Activated naive CD4-positive, alpha-beta T cell treated with anti-CD3 and anti-CD28 coated beads for 36 hours (primary cell): ENCODE results near the gene SYNPO2. TPM values are rescaled to one million over a fixed set of nuclear protein-coding genes. Genes with fewer than 3 reads are reported as not detected.

Experiments used
- CTCF ChIA-PET: fragments of 350-600 bp; sonication (Branson Sonifier 250); formaldehyde crosslinking; loops from one replicate; lab custom pipeline; 2021; ENCODE audit warnings: antibody characterized with exemption; lab: Charles Lee
- DNase-seq: peaks from one replicate; pipeline ENCODE4 v3.0.0-alpha.2; 2020
- H3K27ac Mint-ChIP-seq: one replicate; pipeline ENCODE4 v1.8.0; 2021; ENCODE audit warnings: mild to moderate bottlenecking, mixed read lengths
- H3K27me3 Mint-ChIP-seq: one replicate; pipeline ENCODE4 v1.8.0; 2021; ENCODE audit warnings: low read depth, mixed read lengths
- H3K36me3 Mint-ChIP-seq: one replicate; pipeline ENCODE4 v1.8.0; 2021; ENCODE audit warnings: low read depth, mixed read lengths
- H3K4me1 Mint-ChIP-seq: one replicate; pipeline ENCODE4 v1.8.0; 2021; ENCODE audit warnings: low read depth, mixed read lengths
- H3K4me3 Mint-ChIP-seq: one replicate; pipeline ENCODE4 v1.8.0; 2021; ENCODE audit warnings: mild to moderate bottlenecking, moderate library complexity, mixed read lengths
- H3K9me3 Mint-ChIP-seq: one replicate; pipeline ENCODE4 v1.8.0; 2021; ENCODE audit warnings: mixed read lengths
- intact Hi-C: fragments of 100-400 bp; cut with micrococcal nuclease; formaldehyde crosslinking; loops from one replicate; pipeline ENCODE4 v1.15.1; 2023
- total RNA-seq, 2 experiments: library from RNA; stranded (reverse); gene quantifications; one replicate each; pipeline ENCODE4 v1.2.3, GENCODE V29; 2021

SYNPO2 gene
- total RNA-seq, 2 experiments from 2014 or later, result 0.14 TPM; not detected in 1

DNA sequence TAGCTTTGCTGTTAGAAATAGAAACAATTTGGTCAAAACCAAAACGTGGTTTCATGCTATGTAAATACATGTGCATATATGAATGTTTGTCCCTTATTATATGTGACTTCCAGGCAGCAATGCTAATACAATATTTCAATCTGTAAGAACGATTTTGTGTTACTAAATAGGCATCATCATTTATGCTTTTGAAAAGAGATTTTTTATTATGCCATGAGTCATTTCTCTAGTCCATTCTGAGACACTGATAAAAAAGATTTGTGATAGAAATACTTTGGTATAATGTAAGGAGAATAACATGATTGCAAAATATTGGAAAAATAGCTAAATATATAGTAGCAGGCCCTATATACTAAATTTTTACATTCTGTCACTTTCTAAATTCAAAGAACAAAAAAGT is 28.9 kb downstream of the SYNPO2 start:
- intact Hi-C loops, result no loop called here
- H3K9me3 Mint-ChIP-seq, result no peaks in the 10 kb centered on the region
- H3K27ac Mint-ChIP-seq, result no peak overlapping the region
- CTCF ChIA-PET, result no interaction called here
- H3K36me3 Mint-ChIP-seq, result no peaks in the 10 kb centered on the region
- peaks cover 12% of the 10 kb centered on the region for H3K27me3 Mint-ChIP-seq
- H3K4me3 Mint-ChIP-seq, result no peak overlapping the region
- no peak for DNase-seq
- H3K4me1 Mint-ChIP-seq, result no peaks in the 10 kb centered on the region

DNA sequence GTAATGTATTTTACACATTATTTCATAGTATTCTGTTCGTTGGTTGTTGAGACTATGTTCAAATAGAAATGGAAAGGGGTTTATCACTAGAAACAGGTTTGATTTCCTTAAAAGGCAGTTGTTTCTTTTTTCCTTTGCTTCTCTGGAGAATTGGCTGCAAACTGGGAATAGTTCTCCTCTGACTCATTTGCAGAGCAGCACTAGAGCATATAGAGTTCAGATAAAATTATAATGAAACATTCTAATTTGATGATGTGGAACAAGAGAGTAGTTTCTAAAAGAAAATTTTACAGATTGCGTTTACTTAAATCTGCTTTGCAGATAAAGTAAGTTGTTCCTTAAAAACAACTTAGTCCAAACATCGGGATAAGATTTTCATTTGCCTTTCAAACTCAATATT is 29.7 kb downstream of the SYNPO2 start:
- no peak overlapping the region for H3K27ac Mint-ChIP-seq
- H3K27me3 Mint-ChIP-seq, result peaks cover 9% of the 10 kb centered on the region

DNA sequence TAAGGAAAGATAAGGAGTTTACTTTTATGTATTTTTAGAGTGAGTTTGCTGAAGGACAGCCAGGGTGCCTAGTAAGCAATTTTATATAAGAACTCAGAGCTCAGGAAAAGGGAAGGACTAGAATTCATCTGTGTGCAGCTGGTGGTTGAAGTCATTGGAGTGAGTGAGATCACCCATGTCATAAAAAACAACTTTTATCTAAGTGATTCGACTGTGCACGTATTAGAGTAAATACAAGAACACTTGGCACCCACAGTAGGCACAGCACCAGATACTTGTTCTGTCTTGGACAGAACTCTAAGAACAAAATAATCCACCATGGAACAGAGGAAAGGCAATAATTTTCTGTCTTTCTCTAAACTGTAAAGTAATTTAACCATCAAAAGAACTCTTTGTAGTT is 31.6 kb downstream of the SYNPO2 start:
- no peaks in the 10 kb centered on the region for H3K4me1 Mint-ChIP-seq
- no peaks in the 10 kb centered on the region for H3K36me3 Mint-ChIP-seq
- DNase-seq, result no peak
- H3K27me3 Mint-ChIP-seq, result peaks cover 6% of the 10 kb centered on the region
- intact Hi-C loops, result no loop called here
- H3K9me3 Mint-ChIP-seq, result no peaks in the 10 kb centered on the region
- CTCF ChIA-PET, result no interaction called here
- H3K4me3 Mint-ChIP-seq, result no peak overlapping the region
- no peak overlapping the region for H3K27ac Mint-ChIP-seq

More for the DNA sequence above, 29.7 kb downstream of the SYNPO2 start:
- no peak for DNase-seq
- Mint-ChIP-seq H3K9me3 (no peaks in the 10 kb centered on the region), H3K36me3 (no peaks in the 10 kb centered on the region), H3K4me1 (no peaks in the 10 kb centered on the region), H3K4me3 (no peak overlapping the region)
- CTCF ChIA-PET, result no interaction called here
- intact Hi-C loops, result no loop called here

DNA sequence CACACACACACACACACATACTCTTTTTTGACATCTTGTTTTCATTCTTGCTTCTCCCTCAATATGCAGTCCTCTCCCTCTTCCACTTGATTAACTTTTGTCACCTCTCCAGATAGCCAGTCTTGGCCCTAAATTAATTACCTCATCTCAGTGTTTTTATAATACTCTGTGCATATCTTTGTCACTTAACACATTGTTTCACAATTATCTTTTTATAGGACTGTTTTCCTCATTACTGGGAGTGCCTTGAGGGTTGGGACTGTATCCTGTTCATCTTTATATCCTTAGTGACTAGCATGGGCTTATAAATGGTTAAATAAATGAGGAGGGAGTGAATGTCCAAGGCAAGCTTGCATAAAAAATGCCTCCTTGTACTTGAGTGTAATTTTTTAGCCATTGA is 33.1 kb downstream of the SYNPO2 start:
- intact Hi-C loops, result no loop called here
- DNase-seq, result no peak
- H3K4me1 Mint-ChIP-seq, result no peaks in the 10 kb centered on the region
- H3K4me3 Mint-ChIP-seq, result no peak overlapping the region
- no peaks in the 10 kb centered on the region for H3K36me3 Mint-ChIP-seq
- H3K9me3 Mint-ChIP-seq, result no peaks in the 10 kb centered on the region
- H3K27me3 Mint-ChIP-seq, result peaks cover 6% of the 10 kb centered on the region
- H3K27ac Mint-ChIP-seq, result no peak overlapping the region
- CTCF ChIA-PET, result no interaction called here

DNA sequence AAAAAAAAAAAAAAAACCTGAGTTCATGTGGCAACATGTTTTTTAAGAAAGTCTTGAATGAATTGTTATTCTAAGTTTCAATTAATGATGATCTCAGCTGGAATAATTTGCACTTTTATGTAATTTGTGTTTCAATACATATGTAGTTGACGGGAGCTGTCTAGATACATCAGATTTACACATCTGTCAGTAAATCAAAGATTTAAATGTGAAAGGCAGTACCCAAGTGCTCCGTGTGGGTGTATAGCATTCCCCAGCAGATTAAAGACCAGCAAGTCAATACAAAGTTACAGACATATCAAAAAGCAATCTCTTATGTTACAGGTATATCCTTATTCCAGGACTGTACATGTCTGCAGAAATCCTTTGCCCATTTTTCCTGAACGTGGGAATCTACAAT is 35.2 kb downstream of the SYNPO2 start:
- no peak overlapping the region for H3K4me3 Mint-ChIP-seq
- no peaks in the 10 kb centered on the region for H3K36me3 Mint-ChIP-seq
- H3K27ac Mint-ChIP-seq, result no peak overlapping the region
- H3K4me1 Mint-ChIP-seq, result no peaks in the 10 kb centered on the region
- H3K9me3 Mint-ChIP-seq, result no peaks in the 10 kb centered on the region
- peaks cover 7% of the 10 kb centered on the region for H3K27me3 Mint-ChIP-seq
- CTCF ChIA-PET, result interaction anchor here (0.6 kb wide), 1 partner anchor 182 kb away, joined by 6 read pairs; no protein-coding TSS in a partner anchor
- intact Hi-C loops, result no loop called here
- DNase-seq, result no peak

DNA sequence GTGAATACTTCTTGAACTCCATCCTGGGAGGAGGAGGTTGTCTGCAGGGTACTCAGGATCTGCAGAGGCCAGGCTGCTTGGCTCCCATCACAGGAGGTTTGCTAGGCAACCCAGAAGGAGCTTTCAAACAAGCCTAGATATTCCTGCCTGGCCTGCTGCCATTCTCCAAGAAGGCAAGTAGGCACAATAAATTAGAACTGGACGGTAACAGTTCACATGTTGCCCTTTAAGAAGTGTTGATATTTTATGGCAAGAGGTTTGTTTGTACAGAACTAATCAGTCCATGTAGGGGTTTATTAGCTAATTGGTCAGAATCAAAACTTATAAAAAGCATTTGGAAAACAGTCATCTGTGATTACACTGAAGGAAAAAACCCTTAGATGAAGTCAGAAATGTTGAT is 39.3 kb downstream of the SYNPO2 start:
- Mint-ChIP-seq H3K4me1 (no peaks in the 10 kb centered on the region), H3K4me3 (no peak overlapping the region), H3K9me3 (no peaks in the 10 kb centered on the region), H3K36me3 (no peaks in the 10 kb centered on the region), H3K27me3 (peaks cover 2% of the 10 kb centered on the region), H3K27ac (no peak overlapping the region)
- DNase-seq, result no peak
- CTCF ChIA-PET, result interaction anchor here (0.7 kb wide), 1 partner anchor 36 kb away, joined by 3 read pairs; no protein-coding TSS in a partner anchor
- intact Hi-C loops, result no loop called here

DNA sequence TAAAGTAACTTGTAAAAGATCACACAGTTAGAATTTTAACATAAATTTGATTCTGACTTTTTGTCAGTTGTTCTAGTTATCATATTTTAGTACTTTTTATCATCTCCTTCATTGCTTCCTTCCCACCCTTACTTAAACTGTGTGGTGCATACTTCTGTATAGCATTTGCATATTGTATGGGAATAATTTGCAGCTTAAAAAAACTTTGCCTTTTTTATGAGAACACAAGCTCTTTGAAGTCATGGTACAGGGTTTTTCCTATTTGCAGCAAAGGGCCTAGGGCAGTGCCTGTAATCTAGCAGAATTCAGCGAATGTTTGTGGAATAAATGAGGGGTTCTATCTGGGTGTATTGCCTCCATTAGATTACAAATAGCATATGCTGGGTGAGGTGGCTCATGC is 41.6 kb downstream of the SYNPO2 start:
- intact Hi-C loops, result no loop called here
- no peak overlapping the region for H3K27ac Mint-ChIP-seq
- peaks cover 2% of the 10 kb centered on the region for H3K27me3 Mint-ChIP-seq
- CTCF ChIA-PET, result no interaction called here
- H3K4me1 Mint-ChIP-seq, result no peaks in the 10 kb centered on the region
- no peak overlapping the region for H3K4me3 Mint-ChIP-seq
- no peak for DNase-seq
- no peaks in the 10 kb centered on the region for H3K9me3 Mint-ChIP-seq
- H3K36me3 Mint-ChIP-seq, result no peaks in the 10 kb centered on the region

DNA sequence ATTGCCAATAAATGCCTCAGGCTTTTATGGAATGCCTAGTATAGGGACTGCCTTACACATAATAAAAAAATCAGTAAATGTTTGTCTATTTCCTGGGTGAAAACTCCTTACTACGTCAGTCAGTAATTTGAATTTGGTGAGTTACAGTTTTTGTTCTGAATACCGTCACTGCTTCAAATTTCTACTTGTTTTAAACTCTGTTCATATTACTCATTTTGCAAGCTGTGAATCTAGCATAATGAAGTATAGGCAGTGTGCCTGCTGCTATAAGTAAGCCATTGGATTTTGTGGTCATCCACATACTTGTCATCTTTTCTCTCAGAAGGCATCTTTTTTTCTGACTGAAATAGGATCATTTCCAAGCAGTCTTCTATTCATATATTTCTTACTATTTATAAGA is 43.1 kb downstream of the SYNPO2 start:
- no peaks in the 10 kb centered on the region for H3K36me3 Mint-ChIP-seq
- H3K27ac Mint-ChIP-seq, result no peak overlapping the region
- H3K4me1 Mint-ChIP-seq, result no peaks in the 10 kb centered on the region
- no peaks in the 10 kb centered on the region for H3K9me3 Mint-ChIP-seq
- CTCF ChIA-PET, result no interaction called here
- DNase-seq, result no peak
- no peak overlapping the region for H3K4me3 Mint-ChIP-seq
- intact Hi-C loops, result no loop called here
- H3K27me3 Mint-ChIP-seq, result peaks cover 2% of the 10 kb centered on the region

DNA sequence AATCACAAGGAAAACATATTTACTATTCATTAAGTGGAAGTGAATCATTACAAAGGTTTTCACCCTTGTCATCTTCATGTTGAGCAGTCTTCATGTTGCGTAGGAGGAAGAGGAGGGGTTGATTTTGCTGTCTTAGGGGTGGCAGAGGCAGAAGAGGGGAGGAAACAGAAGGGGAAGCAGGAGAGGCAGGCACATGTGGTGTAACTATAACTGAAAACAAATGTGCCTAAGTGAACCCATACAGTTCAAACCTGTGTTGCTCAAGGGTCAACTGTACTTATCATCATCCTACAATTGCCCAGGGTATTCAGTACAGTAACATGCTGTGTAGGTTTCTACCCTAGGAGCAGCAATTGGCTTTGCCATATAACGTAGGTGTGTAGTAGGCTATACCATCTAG is 47.2 kb downstream of the SYNPO2 start:
- Mint-ChIP-seq H3K9me3 (no peaks in the 10 kb centered on the region), H3K36me3 (no peaks in the 10 kb centered on the region), H3K4me3 (no peak overlapping the region), H3K27ac (no peak overlapping the region), H3K27me3 (peaks cover under 1% of the 10 kb centered on the region), H3K4me1 (no peaks in the 10 kb centered on the region)
- intact Hi-C loops, result no loop called here
- DNase-seq, result no peak
- CTCF ChIA-PET, result no interaction called here

DNA sequence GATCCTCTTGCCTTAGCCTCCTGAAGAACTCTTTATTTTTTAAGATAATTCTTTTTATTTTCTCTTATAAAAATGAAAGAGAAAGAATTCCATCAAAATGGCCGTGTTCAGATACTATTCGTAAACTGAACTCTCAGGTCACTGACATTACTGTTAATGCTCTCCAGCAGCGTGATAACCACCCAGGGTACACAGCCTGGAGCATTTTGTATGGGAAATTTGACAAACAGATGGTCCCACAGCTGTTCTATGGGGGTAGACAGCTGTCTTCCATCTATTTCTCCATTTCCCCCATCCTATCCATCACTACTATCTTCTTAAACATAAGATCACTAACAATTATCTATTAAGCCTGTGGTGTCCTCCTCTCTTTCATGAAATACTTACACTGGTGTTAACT is 47.8 kb downstream of the SYNPO2 start:
- Mint-ChIP-seq H3K27me3 (peaks cover 2% of the 10 kb centered on the region), H3K4me1 (no peaks in the 10 kb centered on the region), H3K27ac (no peak overlapping the region), H3K4me3 (no peak overlapping the region), H3K36me3 (no peaks in the 10 kb centered on the region), H3K9me3 (no peaks in the 10 kb centered on the region)
- intact Hi-C loops, result no loop called here
- CTCF ChIA-PET, result no interaction called here
- DNase-seq, result no peak

DNA sequence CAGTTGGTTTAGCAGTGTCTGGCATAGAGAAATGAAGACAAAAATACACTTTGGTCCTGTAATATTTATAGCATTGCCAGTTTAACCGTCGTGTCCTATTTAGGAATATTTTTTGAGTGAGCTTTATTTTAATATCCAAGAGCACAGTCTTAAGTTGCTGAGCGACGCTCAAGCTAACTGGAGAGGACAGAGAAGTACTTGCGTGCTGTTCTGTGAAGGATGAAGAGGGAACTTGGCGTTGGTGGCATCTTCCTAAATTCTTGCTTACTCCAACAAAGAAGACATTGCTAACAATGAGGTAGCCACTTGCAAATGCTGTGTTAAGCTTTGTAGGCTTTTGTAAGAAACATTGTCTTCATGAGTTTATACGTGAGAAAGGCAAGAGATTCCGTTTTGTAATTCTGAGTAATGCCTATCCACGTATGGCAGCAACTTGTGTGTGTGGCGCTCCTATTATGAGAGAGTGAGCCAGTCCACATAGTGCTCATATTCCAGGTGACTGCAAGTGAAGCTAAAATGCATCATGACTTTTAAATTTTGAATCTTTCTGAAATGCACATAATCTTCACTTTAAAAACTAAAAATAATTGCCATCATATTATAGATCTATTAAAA is 50.6 kb downstream of the SYNPO2 start:
- intact Hi-C loops, result no loop called here
- Mint-ChIP-seq H3K9me3 (no peaks in the 10 kb centered on the region), H3K27ac (no peak overlapping the region), H3K36me3 (no peaks in the 10 kb centered on the region), H3K27me3 (peaks cover 2% of the 10 kb centered on the region), H3K4me1 (no peaks in the 10 kb centered on the region), H3K4me3 (no peak overlapping the region)
- no peak for DNase-seq
- CTCF ChIA-PET, result interaction anchor here (1.2 kb wide), 1 partner anchor 42 kb away, joined by 4 read pairs; no protein-coding TSS in a partner anchor

DNA sequence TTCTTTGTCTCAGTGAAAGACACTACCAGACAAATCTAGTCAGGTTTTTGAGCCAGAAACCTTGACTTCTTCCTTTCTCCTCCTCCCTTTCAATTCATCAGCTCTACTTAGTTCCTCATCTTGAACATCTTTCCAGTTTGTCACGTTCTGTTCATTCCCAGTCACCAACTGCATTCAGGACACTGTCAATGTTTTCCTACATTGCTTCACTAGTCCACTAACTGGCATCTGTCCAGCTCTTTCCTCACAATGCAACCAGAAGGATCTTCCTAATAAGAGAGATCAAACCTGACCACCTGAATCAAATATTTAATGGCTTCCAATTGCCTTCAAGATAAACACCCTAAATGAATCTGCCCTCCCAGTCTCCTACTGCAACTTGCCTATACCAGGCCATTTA is 52.5 kb downstream of the SYNPO2 start:
- Mint-ChIP-seq H3K27me3 (peaks cover 2% of the 10 kb centered on the region), H3K36me3 (no peaks in the 10 kb centered on the region), H3K27ac (no peak overlapping the region), H3K4me1 (no peaks in the 10 kb centered on the region), H3K9me3 (no peaks in the 10 kb centered on the region), H3K4me3 (no peak overlapping the region)
- no peak for DNase-seq
- CTCF ChIA-PET, result no interaction called here
- intact Hi-C loops, result no loop called here

DNA sequence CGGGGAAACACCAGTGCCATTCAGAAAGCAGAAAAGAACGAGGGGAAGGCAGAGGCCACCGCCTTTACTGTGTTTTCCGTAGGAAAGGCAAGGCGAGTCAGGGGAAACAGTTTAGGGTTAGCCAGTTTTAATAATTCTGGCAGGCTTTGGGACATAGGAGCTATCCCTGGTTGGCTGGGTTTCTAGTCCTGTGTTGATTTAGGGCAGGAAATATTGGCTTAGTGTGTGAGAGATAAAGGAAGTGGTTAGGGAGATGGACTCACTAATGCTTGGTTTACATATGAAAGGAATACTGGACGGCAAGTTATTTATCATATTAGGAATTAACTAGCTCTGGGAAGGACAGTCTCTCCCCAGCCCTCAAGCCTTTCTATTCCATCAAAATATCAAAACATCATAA is 53.1 kb downstream of the SYNPO2 start:
- intact Hi-C loops, result no loop called here
- Mint-ChIP-seq H3K4me1 (no peaks in the 10 kb centered on the region), H3K27ac (no peak overlapping the region), H3K36me3 (no peaks in the 10 kb centered on the region), H3K27me3 (peaks cover 2% of the 10 kb centered on the region), H3K9me3 (no peaks in the 10 kb centered on the region), H3K4me3 (no peak overlapping the region)
- DNase-seq, result no peak
- CTCF ChIA-PET, result no interaction called here
